GM21528 (cell line): ENCODE measurements around the gene C11orf91.

Experiments used
- ATAC-seq: cut with Tn5 transposase; IDR thresholded peaks from one replicate; pipeline ENCODE4 v1.9.1; 2021; ENCODE audit warnings: mild to moderate bottlenecking, moderate library complexity; ENCODE audit not compliant: unreplicated experiment, low FRiP score

The C11orf91 gene

DNA sequence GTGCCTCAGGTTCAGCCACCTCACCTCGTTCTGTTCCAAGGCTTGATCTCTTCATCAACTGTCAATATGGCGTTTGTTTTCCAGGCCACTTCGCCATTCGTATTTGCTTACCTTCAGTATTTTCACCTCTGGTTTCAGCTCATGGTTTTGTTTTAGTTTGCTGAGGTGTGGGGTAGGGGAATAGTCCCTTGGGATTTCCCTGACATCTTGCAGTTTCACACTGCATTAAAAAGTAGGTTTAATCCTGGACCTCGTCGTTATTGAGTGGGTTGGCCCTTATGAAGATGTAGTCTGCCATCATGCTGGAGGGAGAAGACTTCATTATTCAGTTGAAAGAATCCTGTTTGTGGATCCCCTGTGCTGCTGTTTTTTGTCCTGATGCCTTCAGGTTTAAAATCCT, 46.0 kb downstream of the C11orf91 start:
- no peak for ATAC-seq

DNA sequence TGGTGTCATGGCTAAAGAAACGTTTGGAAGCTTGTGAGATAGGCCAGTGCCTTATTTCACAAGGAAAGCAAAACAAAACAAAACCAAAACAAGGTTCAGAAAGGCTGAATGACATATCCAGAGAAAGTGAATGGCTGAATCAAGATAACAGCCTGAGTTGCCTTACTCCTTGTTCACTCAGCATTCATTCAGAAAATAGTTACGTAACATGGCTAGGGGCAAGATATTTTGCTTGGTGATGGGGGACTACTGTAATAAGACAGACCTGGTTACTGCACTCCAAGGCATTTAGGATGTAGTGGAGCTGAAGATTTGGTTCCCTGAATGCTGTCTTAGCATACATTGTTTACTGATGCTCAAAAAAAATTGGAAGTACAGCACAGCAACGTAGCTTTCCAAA, 47.7 kb downstream of the C11orf91 start:
- ATAC-seq = no peak

DNA sequence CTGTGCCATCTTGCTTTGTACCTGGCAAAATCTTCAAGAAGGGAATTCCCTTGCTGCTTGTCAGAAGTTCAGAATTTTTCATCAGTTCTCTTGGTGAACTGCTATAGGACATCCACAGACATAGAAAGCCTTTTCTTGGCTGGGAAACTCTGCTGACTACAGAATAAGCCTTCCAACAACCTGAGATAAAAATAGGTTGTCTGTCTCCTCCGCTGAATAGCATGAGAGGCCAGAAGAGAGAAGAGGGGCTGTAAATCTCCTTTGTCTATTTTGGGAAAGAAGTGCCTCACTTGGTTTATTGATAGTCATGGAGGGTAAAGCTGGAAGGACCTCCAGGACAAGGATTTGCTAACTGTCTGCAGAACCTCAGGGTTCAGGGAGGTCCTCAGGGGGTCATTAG, 48.2 kb downstream of the C11orf91 start:
- no peak for ATAC-seq

DNA sequence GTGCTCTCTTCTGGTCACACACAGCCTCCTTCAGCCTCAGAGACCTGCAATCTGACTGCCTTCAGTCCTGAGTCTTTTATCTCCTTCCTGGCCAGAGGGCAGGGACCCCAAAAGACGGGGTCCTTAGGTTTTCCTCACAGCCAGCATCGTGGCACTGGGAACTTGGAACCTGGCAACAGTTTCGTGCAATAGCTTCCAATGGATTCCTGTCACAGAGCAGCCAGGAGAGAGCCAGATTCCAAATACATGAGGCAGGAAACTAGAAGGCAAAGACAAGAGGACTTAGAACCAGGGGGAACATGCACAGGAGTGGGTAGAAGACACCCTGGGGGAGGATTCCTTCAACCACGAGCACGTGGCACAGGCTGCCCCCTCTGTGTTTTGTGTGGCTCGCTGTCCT, 48.6 kb downstream of the C11orf91 start:
- no peak for ATAC-seq

DNA sequence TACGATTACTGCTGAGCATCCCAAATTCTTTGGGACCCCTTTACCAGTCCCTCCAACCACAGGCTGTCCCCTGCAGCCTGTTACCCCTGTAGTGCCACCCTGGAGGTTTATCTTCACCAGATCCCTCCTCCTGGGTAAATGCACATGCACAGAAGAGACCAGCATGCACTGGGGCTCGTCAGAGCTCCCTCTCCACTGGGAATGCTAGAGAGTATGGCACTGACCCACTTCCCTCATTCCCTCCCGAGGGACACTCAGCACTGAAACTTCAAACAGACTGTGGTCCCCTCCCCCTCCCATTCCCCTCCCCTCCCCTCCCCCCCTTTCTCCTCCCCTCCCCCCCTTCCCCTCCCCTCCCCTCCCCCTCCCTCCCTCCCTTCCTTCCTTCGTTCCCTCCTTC, 49.1 kb downstream of the C11orf91 start:
- no peak for ATAC-seq

DNA sequence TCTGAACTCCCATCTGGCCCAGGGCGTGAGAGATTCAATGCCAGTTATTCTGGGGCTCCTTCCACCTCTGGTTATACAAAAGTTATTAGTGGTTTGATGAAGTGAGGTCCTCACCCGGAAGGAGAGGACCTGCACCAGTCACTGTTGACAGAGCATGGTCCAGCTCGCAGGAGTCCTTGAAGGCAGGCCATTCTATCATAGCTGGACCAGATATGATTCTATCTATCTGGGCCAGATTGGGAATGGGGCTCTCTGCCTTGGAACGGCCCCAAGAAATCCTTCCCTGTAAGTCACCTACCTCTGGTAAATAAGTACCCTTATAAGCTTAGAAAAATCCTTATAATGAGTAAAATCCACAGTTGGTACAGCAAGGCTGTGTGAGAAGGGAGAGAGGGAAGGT, 50.7 kb downstream of the C11orf91 start:
- ATAC-seq = no peak
